Stimulated activated CD4-positive, alpha-beta T cell treated with anti-CD3 and anti-CD28 coated beads, Interleukin-12 subunit alpha, Interleukin-12 subunit beta, amount 100 ng/mL, for 48 hours (primary cell): ENCODE results near the gene ZNF133.

ENCODE experiments used
- DNase-seq, 3 donors: peaks; one replicate each; pipeline ENCODE4 v3.0.0-alpha.2; 2020; ENCODE audit warnings: low read depth in 2 of 3, low spot score in 1 of 3

Gene ZNF133

DNA sequence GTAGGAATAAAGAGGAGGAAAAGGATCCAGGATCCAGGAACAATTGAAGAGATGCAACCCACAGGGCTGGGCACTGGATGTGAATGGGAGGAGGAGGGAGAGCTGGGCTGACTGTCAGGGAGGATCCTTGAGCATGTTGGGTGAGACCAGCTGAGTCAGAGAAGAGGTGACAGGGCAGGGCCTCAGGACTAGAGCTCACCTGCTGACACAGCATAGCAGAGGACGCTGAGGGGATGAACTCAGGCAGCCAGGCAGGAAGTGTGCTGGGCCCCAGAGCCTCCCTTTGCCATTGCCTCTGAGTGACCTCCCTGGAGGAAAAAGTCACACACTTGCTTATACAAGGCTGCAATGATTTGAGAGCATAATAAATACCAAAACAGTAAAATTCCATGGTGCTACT, 72.3 kb downstream of the ZNF133 start:
- no peak for DNase-seq

DNA sequence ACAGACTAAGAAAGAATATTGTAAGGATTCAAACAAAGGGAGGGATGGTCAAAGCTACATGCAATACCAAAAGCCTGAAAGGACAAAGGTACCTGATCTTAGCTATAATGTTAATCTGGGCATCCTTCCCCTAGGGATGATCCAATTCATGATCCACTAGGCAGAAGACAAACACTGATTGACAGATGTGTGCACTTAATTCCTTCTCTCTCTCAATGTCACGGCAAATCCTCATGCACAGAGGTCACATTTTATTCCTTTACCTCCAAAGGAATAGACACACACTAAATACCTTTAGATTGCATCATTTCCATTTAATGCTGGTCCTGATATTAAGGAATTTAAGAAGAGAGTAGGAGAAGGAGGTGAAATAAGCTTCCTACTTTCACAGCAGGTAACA, 73.4 kb downstream of the ZNF133 start:
- DNase-seq: no peak

DNA sequence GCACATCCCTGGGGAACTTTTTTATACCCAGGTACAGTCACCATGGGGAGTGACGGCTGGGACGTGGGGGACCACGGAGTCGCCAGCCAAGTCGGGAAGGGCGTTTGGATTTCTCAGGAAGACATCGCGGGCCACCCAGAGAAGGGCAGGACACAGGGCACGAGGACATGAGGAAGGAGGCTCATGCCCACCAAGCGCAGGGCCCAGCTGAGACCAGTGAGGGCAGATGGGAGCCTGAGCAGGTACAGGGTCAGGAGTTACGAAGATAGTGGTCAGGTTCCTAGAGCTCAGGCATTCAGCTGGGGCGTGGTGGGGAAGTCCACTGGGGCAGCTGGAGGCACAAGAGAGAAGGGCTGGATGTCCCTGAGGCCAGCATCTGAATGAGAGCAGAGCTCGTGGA, 74.6 kb downstream of the ZNF133 start:
- DNase-seq: no peak

DNA sequence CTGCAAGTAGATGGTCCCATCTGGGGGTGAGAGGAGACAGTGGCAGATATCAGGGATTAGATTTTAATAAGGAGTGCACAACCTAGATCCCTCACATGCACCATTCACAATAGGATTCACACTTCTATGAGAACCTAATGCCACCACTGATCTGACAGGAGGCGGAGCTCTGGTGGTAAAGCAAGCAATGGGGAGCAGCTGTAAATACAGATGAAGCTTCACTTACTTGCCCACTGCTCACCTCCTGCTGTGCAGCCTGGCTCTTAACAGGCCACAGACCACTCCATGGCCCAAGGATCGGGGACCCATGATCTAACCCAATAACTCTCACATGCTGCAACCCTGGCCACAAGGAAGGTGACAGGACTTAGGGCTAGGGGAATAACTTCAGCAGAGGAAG, 75.4 kb downstream of the ZNF133 start:
- DNase-seq: no peak

DNA sequence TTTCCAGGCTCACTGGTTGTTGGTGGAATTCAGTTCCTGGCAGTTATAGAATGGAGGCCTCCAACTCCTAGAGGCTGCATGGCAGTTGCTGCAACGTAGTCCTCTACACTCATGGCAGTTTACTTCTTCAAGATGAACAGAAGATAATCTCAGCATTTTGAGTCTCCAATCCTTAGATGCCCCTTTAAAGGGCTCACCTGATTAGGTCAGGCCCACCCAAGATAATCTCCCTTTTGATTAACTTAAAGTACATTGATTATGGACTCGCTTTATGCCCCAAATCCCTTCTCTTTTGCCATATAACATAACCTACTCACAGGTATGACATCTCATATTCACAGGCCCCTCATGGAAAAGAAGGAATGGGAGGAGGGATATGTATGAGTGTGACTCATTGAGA, 76.4 kb downstream of the ZNF133 start:
- no peak for DNase-seq
